Measurements from ENCODE around the gene TCEA2.

DNA sequence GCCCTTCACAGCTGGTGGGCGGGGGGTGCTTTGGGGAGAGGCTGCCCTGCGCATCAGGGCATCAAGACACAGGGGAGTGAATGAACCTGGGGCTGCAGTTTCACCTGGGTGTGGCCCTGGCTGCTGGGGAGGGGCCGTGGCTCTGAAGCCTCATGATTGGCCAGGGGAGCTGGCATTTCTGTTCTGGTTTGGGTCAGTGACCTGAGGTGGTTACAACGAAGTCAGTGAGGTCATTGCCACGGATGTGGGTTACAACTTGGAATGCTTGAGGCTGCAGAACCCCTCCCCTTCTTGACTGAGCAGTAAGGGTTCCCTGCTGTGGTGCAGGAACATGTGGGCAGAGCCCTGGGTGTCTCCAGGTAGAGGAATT is 3.0 kb downstream of the TCEA2 start:
- TF ChIP-seq, protein P1, sequence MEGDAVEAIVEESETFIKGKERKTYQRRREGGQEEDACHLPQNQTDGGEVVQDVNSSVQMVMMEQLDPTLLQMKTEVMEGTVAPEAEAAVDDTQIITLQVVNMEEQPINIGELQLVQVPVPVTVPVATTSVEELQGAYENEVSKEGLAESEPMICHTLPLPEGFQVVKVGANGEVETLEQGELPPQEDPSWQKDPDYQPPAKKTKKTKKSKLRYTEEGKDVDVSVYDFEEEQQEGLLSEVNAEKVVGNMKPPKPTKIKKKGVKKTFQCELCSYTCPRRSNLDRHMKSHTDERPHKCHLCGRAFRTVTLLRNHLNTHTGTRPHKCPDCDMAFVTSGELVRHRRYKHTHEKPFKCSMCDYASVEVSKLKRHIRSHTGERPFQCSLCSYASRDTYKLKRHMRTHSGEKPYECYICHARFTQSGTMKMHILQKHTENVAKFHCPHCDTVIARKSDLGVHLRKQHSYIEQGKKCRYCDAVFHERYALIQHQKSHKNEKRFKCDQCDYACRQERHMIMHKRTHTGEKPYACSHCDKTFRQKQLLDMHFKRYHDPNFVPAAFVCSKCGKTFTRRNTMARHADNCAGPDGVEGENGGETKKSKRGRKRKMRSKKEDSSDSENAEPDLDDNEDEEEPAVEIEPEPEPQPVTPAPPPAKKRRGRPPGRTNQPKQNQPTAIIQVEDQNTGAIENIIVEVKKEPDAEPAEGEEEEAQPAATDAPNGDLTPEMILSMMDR (IDR thresholded peaks at IDR 0.05), result no peak
- no peak for TF ChIP-seq POLR2A (IDR thresholded peaks at IDR 0.05)
